Chondrocyte (in vitro differentiated cells): ENCODE results near the gene GID4. TPM values are rescaled to one million over a fixed set of nuclear protein-coding genes. Genes with fewer than 3 reads are reported as not detected.

Source experiments
- DNase-seq: peaks from one replicate; pipeline ENCODE4 v3.0.0; 2021; ENCODE audit warnings: mixed read lengths, low spot score
- H3K27ac Mint-ChIP-seq: one replicate; pipeline ENCODE4 v1.8.0; 2021; ENCODE audit warnings: mild to moderate bottlenecking, moderate library complexity, mixed read lengths; ENCODE audit not compliant: unreplicated experiment
- H3K27me3 Mint-ChIP-seq: 2 replicates; pipeline ENCODE4 v1.8.0; 2021; ENCODE audit warnings: low read depth, mixed read lengths
- H3K36me3 Mint-ChIP-seq: 2 replicates; pipeline ENCODE4 v1.8.0; 2021; ENCODE audit warnings: low read depth, mixed read lengths
- H3K4me1 Mint-ChIP-seq: 2 replicates; pipeline ENCODE4 v1.8.0; 2021; ENCODE audit warnings: low read depth, mild to moderate bottlenecking, mixed read lengths
- H3K4me3 Mint-ChIP-seq: one replicate; pipeline ENCODE4 v1.8.0; 2021; ENCODE audit warnings: mild to moderate bottlenecking, moderate library complexity, mixed read lengths; ENCODE audit not compliant: unreplicated experiment
- H3K9me3 Mint-ChIP-seq: 2 replicates; pipeline ENCODE4 v1.8.0; 2021; ENCODE audit warnings: low read depth, mixed read lengths
- CTCF ChIP-seq: fragments of 200-600 bp; sonication (generic); IDR thresholded peaks from 2 replicates; pipeline ENCODE4 v1.5.0; 2021; ENCODE audit warnings: antibody characterized with exemption, mild to moderate bottlenecking, moderate library complexity
- total RNA-seq: library from RNA; stranded (reverse); gene quantifications from 3 replicates; pipeline ENCODE4 v1.2.1, GENCODE V29; 2021

GID4 gene
- total RNA-seq, 1 donor from 2014 or later: 9.7 TPM

GRCh38 chr17:18020971-18021370, 18.2 kb upstream of the GID4 start:
- H3K36me3 Mint-ChIP-seq: peaks cover 8% of the 10 kb centered on the region
- no peaks in the 10 kb centered on the region for H3K9me3 Mint-ChIP-seq
- H3K27ac Mint-ChIP-seq: no peak overlapping the region
- H3K27me3 Mint-ChIP-seq: no peaks in the 10 kb centered on the region
- H3K4me3 Mint-ChIP-seq: no peak overlapping the region
- peaks cover 9% of the 10 kb centered on the region for H3K4me1 Mint-ChIP-seq
- no peak for TF ChIP-seq CTCF
- no peak for DNase-seq

GRCh38 chr17:18021372-18021771, 17.8 kb upstream of the GID4 start:
- no peak for TF ChIP-seq CTCF
- Mint-ChIP-seq H3K9me3 (no peaks in the 10 kb centered on the region), H3K27ac (no peak overlapping the region), H3K27me3 (no peaks in the 10 kb centered on the region), H3K4me3 (no peak overlapping the region), H3K36me3 (peaks cover 7% of the 10 kb centered on the region), H3K4me1 (peaks cover 9% of the 10 kb centered on the region)
- no peak for DNase-seq

GRCh38 chr17:18025241-18025944, 13.8 kb upstream of the GID4 start:
- H3K27me3 Mint-ChIP-seq: no peaks in the 10 kb centered on the region
- no peak overlapping the region for H3K27ac Mint-ChIP-seq
- no peak for TF ChIP-seq CTCF
- no peak overlapping the region for H3K4me3 Mint-ChIP-seq
- peaks cover 8% of the 10 kb centered on the region for H3K36me3 Mint-ChIP-seq
- no peaks in the 10 kb centered on the region for H3K9me3 Mint-ChIP-seq
- no peak for DNase-seq
- H3K4me1 Mint-ChIP-seq: peaks cover 2% of the 10 kb centered on the region

GRCh38 chr17:18025945-18026776, 13.0 kb upstream of the GID4 start:
- H3K9me3 Mint-ChIP-seq: no peaks in the 10 kb centered on the region
- TF ChIP-seq CTCF: no peak
- H3K4me3 Mint-ChIP-seq: no peak overlapping the region
- H3K4me1 Mint-ChIP-seq: peaks cover 2% of the 10 kb centered on the region
- no peak for DNase-seq
- no peaks in the 10 kb centered on the region for H3K27me3 Mint-ChIP-seq
- H3K27ac Mint-ChIP-seq: no peak overlapping the region
- peaks cover 5% of the 10 kb centered on the region for H3K36me3 Mint-ChIP-seq

GRCh38 chr17:18027280-18027679, 11.9 kb upstream of the GID4 start:
- DNase-seq: no peak
- no peaks in the 10 kb centered on the region for H3K27me3 Mint-ChIP-seq
- TF ChIP-seq CTCF: no peak
- H3K4me3 Mint-ChIP-seq: no peak overlapping the region
- peaks cover 3% of the 10 kb centered on the region for H3K36me3 Mint-ChIP-seq
- H3K27ac Mint-ChIP-seq: no peak overlapping the region
- H3K9me3 Mint-ChIP-seq: no peaks in the 10 kb centered on the region
- peaks cover 8% of the 10 kb centered on the region for H3K4me1 Mint-ChIP-seq
